HepG2 (cell line): ENCODE data around the gene NRGN. TPM values are rescaled to one million over a fixed set of nuclear protein-coding genes. Genes with fewer than 3 reads are reported as not detected.
A peak's percentile ranks its signal among the peaks of the same experiment; 100 is the strongest.

Experiments
- GABPB1 ChIP-seq: IDR thresholded peaks from 2 replicates; pipeline ENCODE4 v1.6.1; 2016; ENCODE audit warnings: mild to moderate bottlenecking, missing genetic modification reagents, moderate library complexity, missing compliant biosample characterization
- KDM2A ChIP-seq: sonication (generic); formaldehyde crosslinking; IDR thresholded peaks from 2 replicates; pipeline ENCODE4 v1.4.0; 2020; ENCODE audit warnings: low read depth, missing genetic modification reagents, borderline replicate concordance
- MAZ ChIP-seq, 2 experiments: sonication (generic) in 1 of 2; formaldehyde crosslinking in 1 of 2; IDR thresholded peaks; 2 replicates each; pipeline versions ENCODE4 v1.5.0 to v1.6.1; 2012 to 2020; ENCODE audit warnings: low read depth in 2 of 2, mild to moderate bottlenecking in 2 of 2, borderline replicate concordance in 1 of 2, improper control_type of control experiment in 1 of 2, low read length in 1 of 2, missing genetic modification reagents in 1 of 2, moderate library complexity in 1 of 2
- NFE2L2 ChIP-seq: fragments of 150-350 bp; IDR thresholded peaks from 2 replicates; pipeline ENCODE4 v1.6.1; 2014; ENCODE audit warnings: low read length
- TAF1 ChIP-seq: sonication (generic); formaldehyde crosslinking; IDR thresholded peaks from 2 replicates; pipeline ENCODE4 v1.4.0; 2020; ENCODE audit warnings: missing genetic modification reagents
- TEAD3 ChIP-seq: optimal IDR thresholded peaks from 2 replicates; pipeline ENCODE3; 2016; ENCODE audit warnings: borderline replicate concordance
- ZNF253 ChIP-seq: sonication (generic); formaldehyde crosslinking; IDR thresholded peaks from 2 replicates; pipeline ENCODE4 v1.8.0; 2022; ENCODE audit warnings: mild to moderate bottlenecking, missing genetic modification reagents, borderline replicate concordance
- polyA plus RNA-seq, 8 experiments: library from polyadenylated mRNA; depleted of rRNA in 3 of 8; stranded (reverse) in 7 of 8; unstranded in 1 of 8; fragments of >200 nt; fragmentation: Illumina TruSeq in 4 of 8; extraction: Trizol in 4 of 8; gene quantifications; 2 replicates each; pipeline versions ENCODE4 v1.2.1 to v1.2.3, GENCODE V29; 2011 to 2016; ENCODE audit warnings: low read depth in 4 of 8, missing spikeins in 1 of 8, mixed read lengths in 1 of 8; ENCODE audit not compliant: insufficient read depth in 1 of 8
- total RNA-seq, 5 experiments: library from RNA; depleted of rRNA; stranded (reverse); fragments of >200 nt; fragmentation: Illumina TruSeq; extraction: Trizol; gene quantifications; 2 replicates each; pipeline ENCODE4 v1.2.3, GENCODE V29; 2016; ENCODE audit warnings: low read depth in 1 of 5
- TF ChIP-seq, protein P1 (sequence below): sonication (generic); formaldehyde crosslinking; IDR thresholded peaks from 2 replicates; pipeline ENCODE4 v1.4.0; 2020; ENCODE audit warnings: mild to moderate bottlenecking, missing genetic modification reagents, borderline replicate concordance
- TF ChIP-seq, protein P2 (sequence below): sonication (generic); formaldehyde crosslinking; IDR thresholded peaks from 2 replicates; pipeline ENCODE4 v1.8.1; 2023; ENCODE audit warnings: mild to moderate bottlenecking, missing genetic modification reagents
- TF ChIP-seq, protein P3 (sequence below): sonication (generic); formaldehyde crosslinking; IDR thresholded peaks from 2 replicates; pipeline ENCODE4 v1.5.0; 2020; ENCODE audit warnings: mild to moderate bottlenecking, low read depth, missing genetic modification reagents, borderline replicate concordance
- TF ChIP-seq, protein P4 (sequence below): sonication (generic); formaldehyde crosslinking; conservative IDR thresholded peaks from 2 replicates; pipeline ENCODE4 v1.4.0; 2020; ENCODE audit warnings: missing genetic modification reagents
- TF ChIP-seq, protein P5 (sequence below): sonication (generic); formaldehyde crosslinking; IDR thresholded peaks from 2 replicates; pipeline ENCODE4 v1.4.0; 2020; ENCODE audit warnings: missing genetic modification reagents
- TF ChIP-seq, protein P6 (sequence below): fragments of 450-650 bp; IDR thresholded peaks from 2 replicates; pipeline ENCODE4 v1.6.1; 2017; ENCODE audit warnings: mild to moderate bottlenecking

NRGN gene
- total and polyA plus RNA-seq, 2 of the 13 experiments (the other 11 are each of a cell fraction or from before 2014, with no cell fraction given) = 0.22 TPM; not detected in 1

DNA sequence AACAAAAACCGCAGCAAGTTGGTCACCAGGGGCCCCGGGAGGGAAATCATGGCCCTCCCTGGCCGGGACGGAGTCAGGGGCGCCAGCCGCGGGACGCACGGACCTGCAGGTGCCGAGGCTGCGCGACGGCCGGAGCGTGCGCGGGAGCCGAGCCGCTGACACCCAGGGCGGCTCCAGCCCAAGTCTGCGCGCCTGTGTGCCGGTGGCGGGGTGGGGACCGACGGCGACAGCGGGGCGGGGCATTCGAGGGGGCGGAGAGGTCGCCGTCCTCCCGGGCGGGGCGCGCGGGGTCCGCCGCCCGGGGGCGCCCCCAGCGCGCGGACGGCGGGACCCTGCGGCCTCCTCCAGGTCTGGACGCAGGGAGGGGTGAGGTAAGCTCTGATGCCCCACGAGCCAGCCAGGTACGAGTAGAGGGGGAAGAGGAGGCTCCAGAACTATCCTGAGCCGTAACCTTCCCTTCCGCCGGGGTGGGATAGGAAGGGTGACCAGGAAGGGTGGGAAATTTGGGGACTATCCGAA lies 22.4 kb downstream of the NRGN start, which contains the start of gene ESAM (continued):
- TF ChIP-seq, protein P1, sequence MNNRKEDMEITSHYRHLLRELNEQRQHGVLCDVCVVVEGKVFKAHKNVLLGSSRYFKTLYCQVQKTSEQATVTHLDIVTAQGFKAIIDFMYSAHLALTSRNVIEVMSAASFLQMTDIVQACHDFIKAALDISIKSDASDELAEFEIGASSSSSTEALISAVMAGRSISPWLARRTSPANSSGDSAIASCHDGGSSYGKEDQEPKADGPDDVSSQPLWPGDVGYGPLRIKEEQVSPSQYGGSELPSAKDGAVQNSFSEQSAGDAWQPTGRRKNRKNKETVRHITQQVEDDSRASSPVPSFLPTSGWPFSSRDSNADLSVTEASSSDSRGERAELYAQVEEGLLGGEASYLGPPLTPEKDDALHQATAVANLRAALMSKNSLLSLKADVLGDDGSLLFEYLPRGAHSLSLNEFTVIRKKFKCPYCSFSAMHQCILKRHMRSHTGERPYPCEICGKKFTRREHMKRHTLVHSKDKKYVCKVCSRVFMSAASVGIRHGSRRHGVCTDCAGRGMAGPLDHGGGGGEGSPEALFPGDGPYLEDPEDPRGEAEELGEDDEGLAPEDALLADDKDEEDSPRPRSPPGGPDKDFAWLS (CRISPR knock-in tag) = no peak
- TF ChIP-seq, protein P2, sequence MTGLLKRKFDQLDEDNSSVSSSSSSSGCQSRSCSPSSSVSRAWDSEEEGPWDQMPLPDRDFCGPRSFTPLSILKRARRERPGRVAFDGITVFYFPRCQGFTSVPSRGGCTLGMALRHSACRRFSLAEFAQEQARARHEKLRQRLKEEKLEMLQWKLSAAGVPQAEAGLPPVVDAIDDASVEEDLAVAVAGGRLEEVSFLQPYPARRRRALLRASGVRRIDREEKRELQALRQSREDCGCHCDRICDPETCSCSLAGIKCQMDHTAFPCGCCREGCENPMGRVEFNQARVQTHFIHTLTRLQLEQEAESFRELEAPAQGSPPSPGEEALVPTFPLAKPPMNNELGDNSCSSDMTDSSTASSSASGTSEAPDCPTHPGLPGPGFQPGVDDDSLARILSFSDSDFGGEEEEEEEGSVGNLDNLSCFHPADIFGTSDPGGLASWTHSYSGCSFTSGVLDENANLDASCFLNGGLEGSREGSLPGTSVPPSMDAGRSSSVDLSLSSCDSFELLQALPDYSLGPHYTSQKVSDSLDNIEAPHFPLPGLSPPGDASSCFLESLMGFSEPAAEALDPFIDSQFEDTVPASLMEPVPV (CRISPR knock-in tag) = no peak
- TF ChIP-seq ZNF253 (CRISPR knock-in tag) (no peak), TEAD3 (no peak), NFE2L2 (no peak), GABPB1 (peak; percentile 16; the same call in 1 of the 2 replicates), KDM2A (CRISPR knock-in tag) (0 out of 2 replicates have a peak, but pooled peaks have one; percentile 16), TAF1 (CRISPR knock-in tag) (no peak), MAZ (IDR thresholded peaks at IDR 0.05; ENCODE audit: borderline replicate concordance, low read depth, low read length) (no peak), MAZ (CRISPR knock-in tag; IDR thresholded peaks at IDR 0.05; ENCODE audit: low read depth) (no peak)
- TF ChIP-seq, protein P3, sequence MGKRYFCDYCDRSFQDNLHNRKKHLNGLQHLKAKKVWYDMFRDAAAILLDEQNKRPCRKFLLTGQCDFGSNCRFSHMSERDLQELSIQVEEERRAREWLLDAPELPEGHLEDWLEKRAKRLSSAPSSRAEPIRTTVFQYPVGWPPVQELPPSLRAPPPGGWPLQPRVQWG = no peak
- TF ChIP-seq, protein P4, sequence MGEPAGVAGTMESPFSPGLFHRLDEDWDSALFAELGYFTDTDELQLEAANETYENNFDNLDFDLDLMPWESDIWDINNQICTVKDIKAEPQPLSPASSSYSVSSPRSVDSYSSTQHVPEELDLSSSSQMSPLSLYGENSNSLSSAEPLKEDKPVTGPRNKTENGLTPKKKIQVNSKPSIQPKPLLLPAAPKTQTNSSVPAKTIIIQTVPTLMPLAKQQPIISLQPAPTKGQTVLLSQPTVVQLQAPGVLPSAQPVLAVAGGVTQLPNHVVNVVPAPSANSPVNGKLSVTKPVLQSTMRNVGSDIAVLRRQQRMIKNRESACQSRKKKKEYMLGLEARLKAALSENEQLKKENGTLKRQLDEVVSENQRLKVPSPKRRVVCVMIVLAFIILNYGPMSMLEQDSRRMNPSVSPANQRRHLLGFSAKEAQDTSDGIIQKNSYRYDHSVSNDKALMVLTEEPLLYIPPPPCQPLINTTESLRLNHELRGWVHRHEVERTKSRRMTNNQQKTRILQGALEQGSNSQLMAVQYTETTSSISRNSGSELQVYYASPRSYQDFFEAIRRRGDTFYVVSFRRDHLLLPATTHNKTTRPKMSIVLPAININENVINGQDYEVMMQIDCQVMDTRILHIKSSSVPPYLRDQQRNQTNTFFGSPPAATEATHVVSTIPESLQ = no peak
- TF ChIP-seq, protein P5, sequence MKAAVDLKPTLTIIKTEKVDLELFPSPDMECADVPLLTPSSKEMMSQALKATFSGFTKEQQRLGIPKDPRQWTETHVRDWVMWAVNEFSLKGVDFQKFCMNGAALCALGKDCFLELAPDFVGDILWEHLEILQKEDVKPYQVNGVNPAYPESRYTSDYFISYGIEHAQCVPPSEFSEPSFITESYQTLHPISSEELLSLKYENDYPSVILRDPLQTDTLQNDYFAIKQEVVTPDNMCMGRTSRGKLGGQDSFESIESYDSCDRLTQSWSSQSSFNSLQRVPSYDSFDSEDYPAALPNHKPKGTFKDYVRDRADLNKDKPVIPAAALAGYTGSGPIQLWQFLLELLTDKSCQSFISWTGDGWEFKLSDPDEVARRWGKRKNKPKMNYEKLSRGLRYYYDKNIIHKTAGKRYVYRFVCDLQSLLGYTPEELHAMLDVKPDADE (CRISPR knock-in tag) = no peak
- TF ChIP-seq, protein P6, sequence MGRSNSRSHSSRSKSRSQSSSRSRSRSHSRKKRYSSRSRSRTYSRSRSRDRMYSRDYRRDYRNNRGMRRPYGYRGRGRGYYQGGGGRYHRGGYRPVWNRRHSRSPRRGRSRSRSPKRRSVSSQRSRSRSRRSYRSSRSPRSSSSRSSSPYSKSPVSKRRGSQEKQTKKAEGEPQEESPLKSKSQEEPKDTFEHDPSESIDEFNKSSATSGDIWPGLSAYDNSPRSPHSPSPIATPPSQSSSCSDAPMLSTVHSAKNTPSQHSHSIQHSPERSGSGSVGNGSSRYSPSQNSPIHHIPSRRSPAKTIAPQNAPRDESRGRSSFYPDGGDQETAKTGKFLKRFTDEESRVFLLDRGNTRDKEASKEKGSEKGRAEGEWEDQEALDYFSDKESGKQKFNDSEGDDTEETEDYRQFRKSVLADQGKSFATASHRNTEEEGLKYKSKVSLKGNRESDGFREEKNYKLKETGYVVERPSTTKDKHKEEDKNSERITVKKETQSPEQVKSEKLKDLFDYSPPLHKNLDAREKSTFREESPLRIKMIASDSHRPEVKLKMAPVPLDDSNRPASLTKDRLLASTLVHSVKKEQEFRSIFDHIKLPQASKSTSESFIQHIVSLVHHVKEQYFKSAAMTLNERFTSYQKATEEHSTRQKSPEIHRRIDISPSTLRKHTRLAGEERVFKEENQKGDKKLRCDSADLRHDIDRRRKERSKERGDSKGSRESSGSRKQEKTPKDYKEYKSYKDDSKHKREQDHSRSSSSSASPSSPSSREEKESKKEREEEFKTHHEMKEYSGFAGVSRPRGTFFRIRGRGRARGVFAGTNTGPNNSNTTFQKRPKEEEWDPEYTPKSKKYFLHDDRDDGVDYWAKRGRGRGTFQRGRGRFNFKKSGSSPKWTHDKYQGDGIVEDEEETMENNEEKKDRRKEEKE = no peak
